Gastroesophageal sphincter (tissue), 2 donors: ENCODE results near the gene CPN1.

Source experiments
- POLR2A ChIP-seq, 2 donors: fragments of 450-650 bp; IDR thresholded peaks; one replicate each; pipeline ENCODE4 v1.6.1; 2017; ENCODE audit warnings: antibody characterized with exemption in 2 of 2, mild to moderate bottlenecking in 2 of 2, moderate library complexity in 1 of 2
- POLR2AphosphoS5 ChIP-seq: sonication (generic); formaldehyde crosslinking; IDR thresholded peaks from one replicate; pipeline ENCODE4 v1.6.1; 2017; ENCODE audit warnings: antibody characterized with exemption

DNA sequence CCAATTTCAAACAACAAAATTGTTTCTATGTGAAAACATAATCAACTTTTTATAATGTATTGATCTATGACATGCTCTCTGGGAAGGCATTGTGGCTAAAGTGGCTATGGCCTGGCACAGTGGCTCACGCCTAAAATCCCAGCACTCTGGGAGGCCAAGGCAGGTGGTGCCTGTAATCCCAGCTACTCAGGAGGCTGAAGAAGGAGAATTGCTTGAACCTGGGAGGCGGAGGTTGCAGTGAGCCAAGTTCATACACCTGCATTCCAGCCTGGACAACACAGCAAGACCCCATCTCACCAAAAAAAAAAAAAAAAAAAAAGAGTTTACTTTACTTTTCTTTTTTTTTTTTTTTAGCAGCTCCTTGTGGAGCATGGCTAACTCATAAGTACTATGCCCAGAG is 38.9 kb upstream of the CPN1 start:
- no peak for TF ChIP-seq POLR2AphosphoS5
- TF ChIP-seq POLR2A (IDR thresholded peaks at IDR 0.05) = no peak
